ENCODE data around the gene FCRLB.

DNA sequence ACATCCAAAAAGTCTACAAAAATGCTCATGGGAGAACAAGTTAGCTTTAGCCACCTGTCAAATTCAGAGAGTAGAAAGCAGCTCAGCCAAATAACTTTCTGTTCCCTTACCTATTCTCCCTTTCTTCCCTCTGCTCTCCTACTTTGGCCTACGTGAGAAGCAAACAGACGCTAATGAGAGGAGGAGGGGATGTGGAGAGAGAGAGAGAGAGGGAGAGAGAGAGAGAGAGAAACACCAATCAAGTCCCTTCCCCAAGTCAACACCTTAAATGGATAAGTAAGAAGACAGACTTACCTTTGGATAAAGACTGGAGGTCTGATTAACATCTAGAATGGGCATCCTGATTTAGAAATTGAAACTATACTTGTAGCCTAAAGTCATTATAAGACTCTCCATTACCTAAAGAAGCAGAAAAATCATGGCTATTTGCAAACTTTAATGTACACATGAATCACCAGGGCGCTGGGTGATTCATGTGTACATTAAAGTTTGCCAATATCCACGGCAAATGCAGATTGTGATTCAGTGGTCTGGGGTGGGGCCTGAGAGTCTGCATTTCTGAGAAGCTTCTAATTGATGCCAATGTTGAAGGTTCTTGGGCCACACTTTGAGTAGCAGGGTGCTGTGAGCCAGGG is 15.1 kb downstream of the FCRLB start:
- TF ChIP-seq CTCF (IDR thresholded peaks at IDR 0.05) (no peak), POLR2A (IDR thresholded peaks at IDR 0.05) (no peak)
